Stimulated activated naive CD8-positive, alpha-beta T cell treated with anti-CD3 and anti-CD28 coated beads, Interleukin-15, amount 100 ng/mL, for 72 hours (primary cell): ENCODE measurements around the gene RNF181.
"Not testable (repeated sequence)": the region's sequence is repeated elsewhere in the genome, so short reads cannot be mapped to it uniquely, and the experiment has no call there.

ENCODE experiments used
- ATAC-seq: fragments of 150-1000 bp; cut with Tn5 transposase; 2 replicates; pipeline ENCODE4 v1.10.0; 2021; ENCODE audit warnings: mild to moderate bottlenecking, moderate library complexity
- DNase-seq, 2 donors: peaks; one replicate each; pipeline ENCODE4 v3.0.0; 2021 to 2022
- H3K27ac Mint-ChIP-seq, 2 donors: one replicate each; pipeline ENCODE4 v1.8.0; 2022; ENCODE audit warnings: mild to moderate bottlenecking in 2 of 2, mixed read lengths in 2 of 2, moderate library complexity in 2 of 2
- H3K27me3 Mint-ChIP-seq: one replicate; pipeline ENCODE4 v1.8.0; 2022; ENCODE audit warnings: mixed read lengths
- H3K4me1 Mint-ChIP-seq: one replicate; pipeline ENCODE4 v1.8.0; 2022; ENCODE audit warnings: mild to moderate bottlenecking, mixed read lengths
- H3K4me3 Mint-ChIP-seq, 2 donors: one replicate each; pipeline ENCODE4 v1.8.0; 2022; ENCODE audit warnings: mild to moderate bottlenecking in 2 of 2, mixed read lengths in 2 of 2, moderate library complexity in 1 of 2
- H3K9me3 Mint-ChIP-seq, 2 donors: one replicate each; pipeline ENCODE4 v1.8.0; 2022; ENCODE audit warnings: mixed read lengths in 2 of 2

The RNF181 gene

GRCh38 chr2:85584857-85585780, 10.4 kb upstream of the RNF181 start:
- peak overlapping the region; percentile 81 to 88 for H3K27ac Mint-ChIP-seq
- H3K27me3 Mint-ChIP-seq: no peaks in the 10 kb centered on the region
- DNase-seq (peak; percentile 15 to 26), ATAC-seq (peak; percentile 76)
- H3K4me3 Mint-ChIP-seq: peak overlapping the region; percentile 82 to 87
- no peaks in the 10 kb centered on the region for H3K9me3 Mint-ChIP-seq
- H3K4me1 Mint-ChIP-seq: peaks cover 66% of the 10 kb centered on the region

- Mint-ChIP-seq H3K27me3 (no peaks in the 10 kb centered on the region), H3K27ac (peak overlapping the region in 1 of 2 donors; percentile 88), H3K9me3 (no peaks in the 10 kb centered on the region), H3K4me3 (peak overlapping the region; percentile 82 to 87), H3K4me1 (peaks cover 64% of the 10 kb centered on the region)
- ATAC-seq: no peak
- no peak for DNase-seq
Measured at GRCh38 chr2:85585781-85586105, 9.8 kb upstream of the RNF181 start.

GRCh38 chr2:85588236-85588635, 7.3 kb upstream of the RNF181 start:
- DNase-seq: no peak
- Mint-ChIP-seq H3K4me1 (peaks cover 53% of the 10 kb centered on the region), H3K4me3 (no peak overlapping the region), H3K9me3 (no peaks in the 10 kb centered on the region), H3K27ac (peak overlapping the region in 1 of 2 donors; percentile 14), H3K27me3 (no peaks in the 10 kb centered on the region)
- ATAC-seq: no peak

- H3K27me3 Mint-ChIP-seq: no peaks in the 10 kb centered on the region
- no peak for ATAC-seq
- H3K27ac Mint-ChIP-seq: peak overlapping the region in 1 of 2 donors; percentile 14
- H3K4me3 Mint-ChIP-seq: no peak overlapping the region
- DNase-seq: no peak
- H3K4me1 Mint-ChIP-seq: peaks cover 51% of the 10 kb centered on the region
- H3K9me3 Mint-ChIP-seq: no peaks in the 10 kb centered on the region
Measured at GRCh38 chr2:85588645-85589044, 6.9 kb upstream of the RNF181 start.

- Mint-ChIP-seq H3K27ac (no peak overlapping the region), H3K27me3 (no peaks in the 10 kb centered on the region), H3K4me1 (peaks cover 51% of the 10 kb centered on the region), H3K9me3 (no peaks in the 10 kb centered on the region), H3K4me3 (no peak overlapping the region)
- DNase-seq (no peak), ATAC-seq (no peak)
Measured at GRCh38 chr2:85589181-85589580, 6.4 kb upstream of the RNF181 start.

GRCh38 chr2:85589982-85590791, 5.4 kb upstream of the RNF181 start:
- H3K27me3 Mint-ChIP-seq: no peaks in the 10 kb centered on the region
- H3K4me3 Mint-ChIP-seq: no peak overlapping the region
- peaks cover 51% of the 10 kb centered on the region for H3K4me1 Mint-ChIP-seq
- peak overlapping the region in 1 of 2 donors; percentile 81 for H3K27ac Mint-ChIP-seq
- ATAC-seq: no peak
- no peak for DNase-seq
- H3K9me3 Mint-ChIP-seq: no peaks in the 10 kb centered on the region

GRCh38 chr2:85590950-85591349, 4.6 kb upstream of the RNF181 start:
- Mint-ChIP-seq H3K27me3 (no peaks in the 10 kb centered on the region), H3K4me3 (no peak overlapping the region), H3K9me3 (no peaks in the 10 kb centered on the region), H3K4me1 (peaks cover 48% of the 10 kb centered on the region), H3K27ac (no peak overlapping the region)
- no peak for ATAC-seq
- DNase-seq: no peak

GRCh38 chr2:85591563-85591962, 4.0 kb upstream of the RNF181 start:
- Mint-ChIP-seq H3K4me1 (peaks cover 52% of the 10 kb centered on the region), H3K9me3 (no peaks in the 10 kb centered on the region), H3K4me3 (no peak overlapping the region), H3K27me3 (no peaks in the 10 kb centered on the region), H3K27ac (peak overlapping the region in 1 of 2 donors; percentile 3)
- ATAC-seq: no peak
- no peak for DNase-seq

GRCh38 chr2:85592299-85592698, 3.2 kb upstream of the RNF181 start:
- not testable (repeated sequence) for H3K9me3 Mint-ChIP-seq, H3K27me3 Mint-ChIP-seq, DNase-seq, ATAC-seq, H3K27ac Mint-ChIP-seq, H3K4me3 Mint-ChIP-seq
- H3K4me1 Mint-ChIP-seq: peaks cover 58% of the 10 kb centered on the region

- no peak for ATAC-seq
- no peak overlapping the region for H3K4me3 Mint-ChIP-seq
- no peaks in the 10 kb centered on the region for H3K9me3 Mint-ChIP-seq
- peaks cover 57% of the 10 kb centered on the region for H3K4me1 Mint-ChIP-seq
- no peak overlapping the region for H3K27ac Mint-ChIP-seq
- H3K27me3 Mint-ChIP-seq: no peaks in the 10 kb centered on the region
- DNase-seq: no peak
Measured at GRCh38 chr2:85593023-85593422, 2.5 kb upstream of the RNF181 start.

- Mint-ChIP-seq H3K27ac (peak overlapping the region; percentile 89 to 99), H3K4me1 (peaks cover 62% of the 10 kb centered on the region), H3K27me3 (no peaks in the 10 kb centered on the region), H3K4me3 (peak overlapping the region; percentile 93 to 100), H3K9me3 (no peaks in the 10 kb centered on the region)
- DNase-seq (no peak), ATAC-seq (no peak)
Measured at GRCh38 chr2:85594715-85595300, 737 bp upstream of the RNF181 start.

GRCh38 chr2:85596026-85596333, 435 bp downstream of the RNF181 start:
- no peaks in the 10 kb centered on the region for H3K27me3 Mint-ChIP-seq
- H3K4me3 Mint-ChIP-seq: peak overlapping the region; percentile 93 to 100
- DNase-seq: no peak
- no peaks in the 10 kb centered on the region for H3K9me3 Mint-ChIP-seq
- peaks cover 64% of the 10 kb centered on the region for H3K4me1 Mint-ChIP-seq
- peak overlapping the region; percentile 94 to 99 for H3K27ac Mint-ChIP-seq
- peak; percentile 32 for ATAC-seq

GRCh38 chr2:85596486-85597143, 1.1 kb downstream of the RNF181 start:
- DNase-seq (no peak), ATAC-seq (no peak)
- Mint-ChIP-seq H3K27me3 (no peaks in the 10 kb centered on the region), H3K27ac (peak overlapping the region; percentile 19 to 67), H3K4me1 (peaks cover 70% of the 10 kb centered on the region), H3K9me3 (no peaks in the 10 kb centered on the region), H3K4me3 (peak overlapping the region; percentile 93 to 100)

GRCh38 chr2:85597241-85597640, 1.7 kb downstream of the RNF181 start:
- Mint-ChIP-seq H3K9me3 (no peaks in the 10 kb centered on the region), H3K27me3 (no peaks in the 10 kb centered on the region), H3K4me1 (peaks cover 76% of the 10 kb centered on the region), H3K4me3 (peak overlapping the region; percentile 93 to 100), H3K27ac (peak overlapping the region in 1 of 2 donors; percentile 67)
- DNase-seq (no peak), ATAC-seq (no peak)

GRCh38 chr2:85598594-85599340, 3.2 kb downstream of the RNF181 start:
- Mint-ChIP-seq H3K27ac (peak overlapping the region in 1 of 2 donors; percentile 57), H3K9me3 (no peaks in the 10 kb centered on the region), H3K4me1 (peaks cover 79% of the 10 kb centered on the region), H3K27me3 (no peaks in the 10 kb centered on the region), H3K4me3 (no peak overlapping the region)
- DNase-seq (no peak), ATAC-seq (no peak)
